Kidney tubule cell (primary cell): ENCODE measurements around the gene TBC1D32.
A peak's percentile ranks its signal among the peaks of the same experiment; 100 is the strongest.
"Not testable (repeated sequence)": the region's sequence is repeated elsewhere in the genome, so short reads cannot be mapped to it uniquely, and the experiment has no call there.

ENCODE experiments used
- DNase-seq: peaks from one replicate; pipeline ENCODE4 v3.0.0-alpha.2; 2018; ENCODE audit warnings: low spot score

Gene TBC1D32

GRCh38 chr6:121223212-121223611, 111.1 kb downstream of the TBC1D32 start:
- DNase-seq, result peak; percentile 21

- peak; percentile 75 for DNase-seq
These were observed 111.6 kb downstream of the TBC1D32 start for GRCh38 chr6:121222656-121223055.

DNA sequence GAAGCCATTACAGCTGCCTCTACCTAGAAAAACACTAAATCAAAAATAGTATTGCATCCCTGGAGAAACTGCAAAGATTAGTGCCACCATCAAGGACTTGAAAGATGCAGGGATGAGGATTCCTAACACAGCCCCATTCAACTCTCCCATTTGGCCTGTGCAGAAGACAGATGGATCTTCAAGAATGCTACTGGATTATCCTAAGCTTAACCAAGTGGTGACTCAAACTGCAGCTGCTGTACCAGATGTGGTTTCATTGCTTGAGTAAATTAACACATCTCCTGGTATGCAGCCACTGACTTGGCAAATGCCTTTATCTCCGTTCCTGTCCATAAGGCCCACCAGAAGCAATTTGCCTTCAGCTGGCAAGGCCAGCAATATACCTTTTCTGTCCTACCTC, 117.4 kb downstream of the TBC1D32 start:
- peak; percentile 20 for DNase-seq

DNA sequence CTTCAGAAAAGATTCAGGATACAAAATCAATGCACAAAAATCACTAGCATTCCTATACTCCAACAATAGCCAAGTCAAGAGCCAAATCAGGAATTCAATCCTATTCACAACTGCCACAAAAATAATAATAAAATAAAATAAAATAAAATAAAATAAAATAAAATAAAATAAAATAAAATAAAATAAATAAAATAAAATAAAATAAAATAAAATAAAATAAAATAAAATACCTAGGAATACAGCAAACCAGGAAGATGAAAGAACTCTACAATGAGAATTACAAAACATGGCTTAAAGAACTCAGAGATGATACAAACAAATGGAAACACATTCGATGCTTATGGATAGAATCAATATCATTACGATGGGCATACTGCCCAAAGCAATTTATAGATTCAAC, 120.9 kb downstream of the TBC1D32 start:
- not testable (repeated sequence) for DNase-seq

DNA sequence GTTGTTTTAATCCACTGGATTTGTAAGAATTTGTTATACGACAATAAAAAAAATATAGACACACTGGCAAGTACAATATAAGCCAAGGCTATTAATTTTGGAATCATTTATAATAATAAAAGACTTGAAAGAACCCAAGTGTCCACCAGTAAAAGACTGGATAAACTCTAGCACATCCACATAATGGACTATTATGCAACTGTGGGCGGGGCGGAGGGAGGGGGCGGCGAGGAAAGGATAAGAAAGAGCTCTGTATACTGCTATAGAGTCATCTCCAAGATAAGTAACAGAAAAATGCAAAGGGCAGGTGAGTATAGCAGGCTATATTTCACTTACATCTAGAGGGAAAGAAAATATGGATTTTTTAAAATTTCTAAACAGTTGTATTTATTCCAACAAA, 123.3 kb downstream of the TBC1D32 start:
- DNase-seq, result no peak

GRCh38 chr6:121205569-121205968, 128.7 kb downstream of the TBC1D32 start:
- peak; percentile 31 for DNase-seq

DNA sequence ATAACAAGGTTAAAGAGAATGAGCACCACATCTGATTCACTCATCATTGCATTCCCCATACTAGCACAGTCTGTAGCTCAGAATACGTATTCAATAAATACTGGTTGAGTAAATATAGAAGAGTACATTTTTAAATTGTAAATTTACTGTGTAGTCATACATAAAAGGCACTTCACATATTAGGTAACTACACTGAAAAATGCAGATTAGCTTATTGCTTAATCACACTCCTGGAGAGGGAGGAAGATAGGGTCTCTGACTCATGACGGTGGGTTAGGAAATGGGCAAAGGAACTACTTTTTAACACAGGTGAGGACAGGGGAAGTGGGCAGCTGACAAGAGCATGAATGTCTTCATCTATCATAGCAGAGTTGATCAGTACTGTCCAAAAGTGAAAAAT, 133.2 kb downstream of the TBC1D32 start:
- peak; percentile 16 for DNase-seq

- not testable (repeated sequence) for DNase-seq
These were observed 138.2 kb downstream of the TBC1D32 start for GRCh38 chr6:121196042-121196441.

DNA sequence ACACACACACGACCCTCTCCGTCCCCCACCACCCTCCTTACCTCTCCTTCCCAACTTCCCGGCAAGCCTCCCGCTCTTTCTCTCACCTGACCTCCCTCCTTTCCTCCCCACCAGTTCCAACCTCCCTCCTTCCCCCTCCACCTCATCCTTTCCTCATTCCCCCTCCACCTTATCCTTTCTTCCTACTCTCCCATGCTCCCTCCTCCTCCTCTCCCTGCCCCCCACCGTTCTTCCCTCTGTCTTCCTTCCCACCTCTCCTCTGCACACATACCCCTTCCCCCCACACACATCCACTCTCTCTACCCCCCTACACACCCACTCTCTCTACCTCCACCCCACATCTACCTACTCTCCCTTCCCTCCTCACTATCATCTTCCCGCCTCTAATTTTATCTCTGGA, 144.2 kb downstream of the TBC1D32 start:
- DNase-seq, result no peak

DNA sequence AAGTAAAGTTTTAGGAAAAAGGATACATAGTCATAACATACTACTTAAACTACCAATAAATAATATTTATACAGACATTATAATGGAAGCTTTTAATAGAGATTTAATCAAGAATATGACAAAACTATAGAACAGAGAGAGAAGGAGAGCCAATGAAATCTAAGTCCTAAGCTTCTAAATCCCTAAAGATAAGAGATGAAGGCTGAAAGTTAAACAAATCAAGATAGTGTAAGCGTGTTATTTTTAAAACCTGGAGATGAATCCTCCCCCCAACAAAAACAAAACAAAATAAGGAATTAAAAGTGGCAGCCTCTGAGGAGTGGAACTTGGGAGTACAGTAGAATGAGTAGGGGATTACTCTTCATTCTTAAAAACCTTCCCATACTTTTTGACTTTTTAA, 145.9 kb downstream of the TBC1D32 start:
- DNase-seq, result no peak

- DNase-seq, result no peak
These were observed 146.5 kb downstream of the TBC1D32 start for GRCh38 chr6:121187833-121188200.

- DNase-seq, result no peak
These were observed 147.0 kb downstream of the TBC1D32 start for GRCh38 chr6:121187200-121187832.

DNA sequence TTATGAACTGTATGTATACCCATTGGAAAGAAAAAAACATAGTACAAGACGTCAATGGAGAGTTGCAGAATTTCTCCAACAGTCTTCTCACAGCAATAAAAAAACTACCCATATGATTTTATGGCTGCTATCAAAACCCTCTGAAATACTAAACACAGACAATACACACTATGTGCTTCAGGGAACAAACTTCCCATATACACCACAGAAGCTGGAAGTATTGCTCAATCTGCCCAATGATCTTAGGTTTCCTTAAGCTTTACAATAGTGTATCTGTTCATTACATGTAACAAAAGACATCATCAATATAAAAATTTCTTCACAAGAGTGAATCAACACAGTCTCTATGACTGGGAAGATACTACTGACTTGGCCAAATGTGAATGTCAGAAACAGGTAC, 150.5 kb downstream of the TBC1D32 start:
- no peak for DNase-seq

DNA sequence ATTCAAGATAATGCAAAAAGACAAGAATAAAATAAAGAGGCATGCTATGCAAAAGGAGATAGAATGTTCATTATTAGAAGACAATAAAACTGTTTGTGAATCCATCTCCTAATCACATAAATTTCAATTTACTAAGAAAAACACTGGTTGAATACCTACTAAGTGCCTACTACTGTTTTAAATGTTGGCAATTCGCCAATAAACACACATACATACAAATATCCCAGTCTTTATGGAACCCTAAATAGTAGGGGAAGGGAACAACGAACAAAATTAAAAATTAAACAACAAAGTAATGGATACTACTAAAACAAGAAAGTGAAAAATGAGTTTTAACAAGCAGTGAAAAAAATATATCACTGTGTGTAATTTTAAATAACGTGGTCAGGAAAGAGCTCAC, 158.5 kb downstream of the TBC1D32 start:
- no peak for DNase-seq

DNA sequence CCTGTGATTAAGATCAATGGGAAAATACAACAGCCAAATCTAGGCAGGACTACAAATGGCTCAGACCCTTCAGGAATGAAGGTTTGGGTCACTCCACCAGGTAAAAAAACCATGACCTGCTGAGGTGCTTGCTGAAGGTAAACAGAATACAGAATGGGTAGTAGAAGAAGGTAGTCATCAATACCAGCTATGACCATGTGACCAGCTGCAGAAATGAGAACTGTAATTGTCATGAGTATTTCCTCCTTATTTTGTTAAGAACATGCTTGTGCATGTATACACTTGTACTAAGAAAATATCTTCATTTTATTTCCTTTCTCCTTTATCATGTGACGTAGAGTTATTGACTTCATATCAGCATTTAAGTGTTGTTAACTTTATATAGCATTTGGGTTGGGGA, 161.8 kb downstream of the TBC1D32 start:
- DNase-seq, result not testable (repeated sequence)

DNA sequence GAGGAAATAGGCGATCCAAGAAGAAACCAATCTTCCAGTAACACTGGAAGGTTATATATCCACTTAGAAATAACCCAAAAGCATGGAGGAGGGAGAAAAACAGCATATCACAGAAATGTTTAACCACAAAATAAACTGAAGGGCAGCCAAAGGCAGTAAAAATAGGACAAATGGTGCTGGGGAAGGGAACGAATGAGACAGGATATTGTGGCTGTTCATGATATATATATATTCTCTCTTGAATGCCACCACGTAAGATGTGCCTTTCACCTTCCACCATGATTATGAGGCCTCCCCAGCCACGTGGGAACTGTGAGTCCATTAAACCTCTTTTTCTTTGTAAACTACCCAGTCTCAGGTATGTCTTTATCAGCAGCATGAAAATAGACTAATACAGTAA, 162.4 kb downstream of the TBC1D32 start:
- no peak for DNase-seq

DNA sequence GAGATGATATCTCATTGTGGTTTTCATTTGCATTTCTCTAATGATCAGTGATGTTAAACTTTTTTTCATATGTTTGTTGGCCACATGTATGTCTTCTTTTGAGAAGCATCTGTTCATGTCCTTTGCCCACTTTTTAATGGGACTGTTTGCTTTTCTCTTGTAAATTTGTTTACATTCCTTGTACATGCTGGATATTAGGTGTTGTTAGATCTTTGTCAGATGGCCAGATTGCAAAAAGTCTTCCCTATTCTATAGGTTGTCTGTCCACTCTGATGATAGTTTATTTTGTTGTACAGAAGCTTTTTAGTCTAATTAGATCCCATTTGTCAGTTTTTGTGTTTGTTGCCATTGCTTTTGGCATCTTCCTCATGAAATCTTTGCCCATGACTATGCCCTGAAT, 172.4 kb downstream of the TBC1D32 start:
- no peak for DNase-seq

DNA sequence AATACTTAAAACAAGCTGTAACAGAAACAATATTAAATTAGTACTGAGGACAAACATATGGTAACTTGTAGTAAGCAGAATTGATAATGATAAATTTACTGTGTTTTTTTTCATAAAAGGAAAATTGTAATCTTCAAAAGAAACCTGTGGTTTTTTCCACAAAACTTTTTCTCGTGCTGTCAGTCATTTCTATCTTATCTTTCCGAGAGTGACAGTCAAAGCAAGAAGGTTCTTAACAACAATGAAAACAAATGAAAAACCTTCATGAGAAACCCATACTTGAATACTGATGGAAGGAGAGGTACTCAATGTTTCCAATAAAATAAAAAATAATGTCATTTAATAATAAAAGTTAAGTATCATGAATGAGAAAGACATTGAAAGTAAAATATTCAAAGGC, 174.0 kb downstream of the TBC1D32 start:
- no peak for DNase-seq

- no peak for DNase-seq
These were observed 175.4 kb downstream of the TBC1D32 start for GRCh38 chr6:121158891-121159290.

- no peak for DNase-seq
These were observed 175.8 kb downstream of the TBC1D32 start for GRCh38 chr6:121158438-121158837.

DNA sequence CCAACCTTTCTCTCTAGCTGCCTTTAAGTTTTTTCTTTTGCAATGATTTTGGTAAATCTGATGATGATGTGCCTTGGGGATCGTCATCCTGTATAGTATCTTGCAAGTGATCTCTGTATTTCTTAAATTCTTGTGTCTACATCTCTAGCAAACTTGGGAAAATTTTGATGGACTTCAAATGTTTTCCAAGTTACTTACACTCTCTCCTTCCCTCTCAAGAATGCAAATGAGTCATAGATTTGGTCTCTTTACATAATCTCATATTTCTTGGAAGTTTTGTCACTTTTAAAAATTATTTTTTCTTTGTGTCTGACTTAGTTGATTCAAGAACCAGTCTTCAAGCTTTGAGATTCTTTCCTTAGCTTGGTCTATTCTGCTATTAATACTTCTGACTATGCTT, 176.4 kb downstream of the TBC1D32 start:
- DNase-seq, result no peak

DNA sequence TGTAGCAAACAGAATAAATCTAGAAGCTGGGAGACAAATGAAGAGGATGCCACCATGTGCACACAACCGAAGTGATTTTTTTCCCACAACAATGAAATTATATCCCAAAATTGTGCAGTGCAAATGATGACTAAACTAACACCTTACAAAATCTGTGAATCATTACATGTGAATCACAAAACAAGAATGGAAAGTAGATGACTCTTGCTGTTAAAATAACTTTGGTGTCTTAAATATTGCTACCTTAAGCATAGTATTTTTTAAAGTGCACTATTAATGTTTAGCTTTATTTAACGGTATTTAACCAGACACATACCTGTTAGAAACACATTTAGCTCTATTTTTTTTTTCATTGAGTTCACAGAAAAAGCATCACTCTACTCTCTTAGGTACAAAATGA, 190.8 kb downstream of the TBC1D32 start:
- peak; percentile 76 for DNase-seq

DNA sequence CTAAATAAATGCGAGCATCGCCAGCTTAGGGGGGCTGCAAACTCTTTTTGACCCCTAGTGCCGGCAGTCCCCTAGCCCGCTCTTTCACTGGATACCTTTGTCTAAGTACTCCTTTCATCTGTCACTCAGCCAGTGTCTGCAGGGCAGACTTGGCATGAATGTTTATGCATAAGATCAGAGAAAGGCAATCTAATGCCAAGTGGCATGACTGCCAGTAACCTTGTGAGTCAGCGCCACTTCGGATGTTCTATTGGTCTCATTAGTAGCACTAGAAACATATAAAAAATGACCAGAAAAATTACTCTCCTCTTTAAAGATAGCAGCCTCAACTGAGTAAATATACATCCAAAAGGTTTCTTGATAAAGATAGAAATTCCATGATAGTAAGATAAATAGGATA, 192.2 kb downstream of the TBC1D32 start:
- peak; percentile 17 for DNase-seq

DNA sequence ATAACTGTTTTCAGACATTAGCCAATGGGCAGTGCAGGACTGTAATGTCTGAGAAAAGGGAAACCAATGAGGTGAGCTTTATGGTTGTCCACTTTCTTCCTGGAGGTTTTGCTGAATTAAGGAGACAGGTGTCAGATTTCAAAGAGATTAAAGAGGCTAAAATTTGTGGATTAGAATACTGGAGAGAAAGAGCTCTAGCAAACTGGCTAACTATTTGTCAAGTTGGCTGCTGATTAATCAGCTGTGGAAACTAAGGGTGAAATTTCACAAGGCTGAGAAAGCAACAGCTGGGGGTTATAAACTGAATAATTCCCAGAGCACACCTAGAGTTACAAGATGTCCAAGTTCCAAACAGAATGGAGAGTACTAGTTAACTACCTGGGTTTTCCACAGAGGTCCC, 198.9 kb downstream of the TBC1D32 start:
- peak; percentile 36 for DNase-seq

DNA sequence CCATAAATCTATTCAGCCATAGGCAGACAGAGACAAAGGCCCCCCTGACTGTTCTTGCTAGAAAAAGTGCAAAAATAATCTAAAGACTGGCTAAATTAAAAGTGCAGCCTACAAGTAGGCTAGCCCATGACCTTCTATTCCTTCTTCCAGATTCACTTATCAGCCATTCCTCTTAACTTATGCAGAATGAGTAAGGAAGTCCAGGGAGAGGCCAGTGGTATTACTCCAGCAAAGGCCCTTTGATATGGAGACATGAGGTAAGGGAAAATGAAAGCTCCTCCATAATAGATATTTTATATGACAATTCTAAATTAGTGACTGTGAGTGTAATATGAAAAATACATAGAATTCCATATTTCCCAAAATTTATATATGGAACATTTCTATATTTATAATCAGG, 199.4 kb downstream of the TBC1D32 start:
- no peak for DNase-seq
